Bronchial epithelial cell (primary cell): ENCODE results near the gene MED12L. TPM values are rescaled to one million over a fixed set of nuclear protein-coding genes. Genes with fewer than 3 reads are reported as not detected.
"Not testable (repeated sequence)": the region's sequence is repeated elsewhere in the genome, so short reads cannot be mapped to it uniquely, and the experiment has no call there.

Source experiments
- DNase-seq: peaks from one replicate; pipeline ENCODE4 v3.0.0-alpha.2; 2010; ENCODE audit warnings: low read depth
- FAIRE-seq: peaks from 2 replicates; lab custom pipeline; 2011; peaks lifted over from hg19 to GRCh38; lab: Jason Lieb, UNC
- H3K27me3 ChIP-seq: 2 replicates; pipeline ENCODE4 v1.5.1; 2011; ENCODE audit warnings: low read length; ENCODE audit not compliant: control insufficient read depth, insufficient read depth
- H3K36me3 ChIP-seq: 2 replicates; pipeline ENCODE4 v1.5.1; 2011; ENCODE audit warnings: low read length; ENCODE audit not compliant: control insufficient read depth, insufficient read depth
- H3K4me3 ChIP-seq: 2 replicates; pipeline ENCODE4 v1.5.1; 2011; ENCODE audit warnings: mild to moderate bottlenecking, low read depth, low read length, control low read depth
- total RNA-seq: library from RNA; depleted of rRNA; stranded (reverse); fragments of >200 nt; gene quantifications from 2 replicates; pipeline ENCODE4 v1.2.1, GENCODE V29; 2014
- TF ChIP-seq, protein P1 (sequence below): IDR thresholded peaks from 2 replicates; pipeline ENCODE4 v1.5.1; 2011; ENCODE audit warnings: mild to moderate bottlenecking, moderate library complexity, low read length, control low read depth, inconsistent platforms; ENCODE audit not compliant: insufficient read depth, severe bottlenecking

MED12L gene
- total RNA-seq, 1 donor from 2014 or later, result 0.26 TPM

DNA sequence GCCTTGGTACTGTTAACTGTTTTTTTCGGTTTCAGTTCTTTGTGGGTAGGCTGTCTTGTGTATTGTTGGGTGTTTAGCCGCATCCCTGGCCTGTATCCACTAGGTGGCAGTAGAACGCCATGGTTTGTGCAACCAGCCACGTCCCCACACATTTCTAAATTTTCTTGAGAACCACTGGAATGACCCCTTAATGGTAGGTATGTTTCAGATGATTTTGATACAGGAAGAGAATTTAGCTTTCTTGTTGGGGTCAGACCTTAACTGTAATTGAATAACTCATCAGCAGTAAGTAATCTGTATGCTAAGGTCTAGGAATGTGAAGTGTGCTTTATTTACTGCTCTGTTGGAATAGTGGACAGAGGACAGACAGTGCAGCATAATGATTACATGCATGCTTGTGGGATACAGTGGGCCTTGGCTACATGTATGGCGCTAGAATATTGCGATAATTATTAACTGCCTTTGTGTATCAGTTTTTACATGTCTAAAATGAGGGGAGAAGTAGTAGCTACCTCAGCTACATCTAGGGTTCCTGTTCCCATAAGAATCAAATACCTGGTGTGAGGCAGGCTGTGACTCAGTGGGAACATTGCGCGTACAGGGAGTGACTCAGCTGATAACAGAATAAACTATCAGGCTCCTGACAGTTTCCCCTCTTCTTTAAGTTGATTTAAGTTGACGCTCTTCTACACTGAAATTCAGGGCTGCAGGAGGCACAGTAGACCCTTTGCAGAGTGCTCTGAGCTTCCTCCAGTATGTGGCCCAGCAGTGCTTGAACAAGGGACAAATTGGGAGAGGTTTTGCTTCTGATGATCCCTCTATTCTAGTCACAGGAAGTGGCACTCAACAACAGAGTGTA, 142.6 kb downstream of the MED12L start:
- FAIRE-seq (no peak), DNase-seq (peak; percentile 93)
- H3K4me3 ChIP-seq, result no peak overlapping the region
- no peaks in the 10 kb centered on the region for H3K36me3 ChIP-seq
- H3K27me3 ChIP-seq, result no peaks in the 10 kb centered on the region
- TF ChIP-seq, protein P1, sequence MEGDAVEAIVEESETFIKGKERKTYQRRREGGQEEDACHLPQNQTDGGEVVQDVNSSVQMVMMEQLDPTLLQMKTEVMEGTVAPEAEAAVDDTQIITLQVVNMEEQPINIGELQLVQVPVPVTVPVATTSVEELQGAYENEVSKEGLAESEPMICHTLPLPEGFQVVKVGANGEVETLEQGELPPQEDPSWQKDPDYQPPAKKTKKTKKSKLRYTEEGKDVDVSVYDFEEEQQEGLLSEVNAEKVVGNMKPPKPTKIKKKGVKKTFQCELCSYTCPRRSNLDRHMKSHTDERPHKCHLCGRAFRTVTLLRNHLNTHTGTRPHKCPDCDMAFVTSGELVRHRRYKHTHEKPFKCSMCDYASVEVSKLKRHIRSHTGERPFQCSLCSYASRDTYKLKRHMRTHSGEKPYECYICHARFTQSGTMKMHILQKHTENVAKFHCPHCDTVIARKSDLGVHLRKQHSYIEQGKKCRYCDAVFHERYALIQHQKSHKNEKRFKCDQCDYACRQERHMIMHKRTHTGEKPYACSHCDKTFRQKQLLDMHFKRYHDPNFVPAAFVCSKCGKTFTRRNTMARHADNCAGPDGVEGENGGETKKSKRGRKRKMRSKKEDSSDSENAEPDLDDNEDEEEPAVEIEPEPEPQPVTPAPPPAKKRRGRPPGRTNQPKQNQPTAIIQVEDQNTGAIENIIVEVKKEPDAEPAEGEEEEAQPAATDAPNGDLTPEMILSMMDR, result peak; percentile 88

DNA sequence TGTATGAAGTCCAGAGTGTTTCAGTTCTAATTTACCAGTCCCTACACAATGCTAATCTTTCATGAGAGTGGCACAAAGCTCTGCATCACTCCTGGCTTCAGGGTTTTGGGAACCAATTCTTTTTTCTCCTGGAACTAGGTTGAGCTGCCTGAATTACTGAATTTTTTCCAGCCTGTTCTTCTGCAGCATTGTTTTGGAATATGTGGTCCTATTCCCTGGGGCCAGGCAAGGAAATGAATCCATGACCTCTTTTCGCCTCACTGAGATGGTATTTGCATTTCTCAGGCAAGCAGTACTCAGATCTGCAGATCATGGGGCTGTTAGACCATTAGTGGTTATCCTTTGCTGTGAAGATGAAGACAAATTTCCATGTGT, 143.2 kb downstream of the MED12L start:
- TF ChIP-seq, protein P1, result no peak
- FAIRE-seq (no peak), DNase-seq (peak; percentile 50)
- Histone ChIP-seq H3K27me3 (no peaks in the 10 kb centered on the region), H3K4me3 (no peak overlapping the region), H3K36me3 (no peaks in the 10 kb centered on the region)

DNA sequence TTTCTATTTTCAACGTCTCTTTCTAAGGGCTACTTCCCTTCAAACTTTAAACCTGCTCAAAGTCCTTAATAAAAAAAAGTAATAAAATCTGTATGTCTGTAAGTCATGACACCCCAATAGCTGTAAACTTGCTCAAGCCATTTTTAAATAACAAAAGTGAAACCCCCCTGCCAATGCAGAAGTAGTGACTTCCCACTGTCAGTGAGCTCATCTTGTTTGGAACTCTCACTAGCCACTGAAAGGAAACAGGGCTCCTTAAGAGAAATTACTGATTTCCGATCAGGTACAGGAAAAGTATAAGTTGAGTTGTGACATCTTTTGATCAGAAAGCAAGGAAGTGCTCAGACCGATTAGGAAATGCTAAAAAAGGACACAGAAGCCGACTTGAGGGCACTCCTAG, 145.2 kb downstream of the MED12L start:
- TF ChIP-seq, protein P1, result no peak
- FAIRE-seq (no peak), DNase-seq (no peak)

DNA sequence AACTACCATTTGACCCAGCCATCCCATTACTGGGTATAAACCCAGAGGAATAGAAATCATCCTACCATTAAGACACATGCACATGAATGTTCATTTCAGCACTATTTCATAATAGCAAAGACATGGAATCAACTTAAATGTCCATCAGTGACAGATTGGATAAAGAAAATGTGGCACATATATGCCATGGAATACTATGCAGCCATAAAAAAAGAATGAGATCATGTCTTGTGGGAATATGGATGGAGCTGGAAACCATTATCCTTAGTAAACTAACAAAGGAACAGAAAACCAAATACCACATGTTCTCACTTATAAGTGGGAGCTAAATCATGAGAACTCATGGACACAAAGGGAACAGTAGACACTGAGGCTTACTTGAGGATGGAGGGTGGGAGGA, 146.9 kb downstream of the MED12L start:
- not testable (repeated sequence) for H3K36me3 ChIP-seq, FAIRE-seq, H3K4me3 ChIP-seq, H3K27me3 ChIP-seq, DNase-seq

More for the DNA sequence above, 145.2 kb downstream of the MED12L start:
- no peaks in the 10 kb centered on the region for H3K27me3 ChIP-seq
- H3K36me3 ChIP-seq, result no peaks in the 10 kb centered on the region
- H3K4me3 ChIP-seq, result no peak overlapping the region

DNA sequence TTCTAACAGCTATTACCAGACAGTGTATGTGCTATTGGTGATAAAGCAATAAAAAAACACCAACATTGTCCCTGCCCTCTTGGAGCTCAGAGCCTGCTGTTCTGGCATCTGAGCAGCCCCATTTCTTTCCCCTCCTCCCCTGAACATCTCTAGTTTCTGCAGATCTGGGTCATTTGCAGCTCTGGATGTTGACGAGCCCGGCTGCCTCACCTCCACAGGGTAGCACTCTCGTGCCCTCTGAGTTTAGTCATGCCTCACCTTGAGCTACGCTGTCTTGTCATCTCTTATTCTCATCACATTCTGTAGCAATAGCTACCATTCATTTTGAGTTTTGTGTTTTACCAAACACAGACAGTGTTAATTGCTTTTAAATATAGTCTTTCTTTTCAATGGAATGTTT, 147.5 kb downstream of the MED12L start:
- FAIRE-seq (no peak), DNase-seq (no peak)
- TF ChIP-seq, protein P1, result no peak
- no peaks in the 10 kb centered on the region for H3K36me3 ChIP-seq
- no peak overlapping the region for H3K4me3 ChIP-seq
- no peaks in the 10 kb centered on the region for H3K27me3 ChIP-seq

DNA sequence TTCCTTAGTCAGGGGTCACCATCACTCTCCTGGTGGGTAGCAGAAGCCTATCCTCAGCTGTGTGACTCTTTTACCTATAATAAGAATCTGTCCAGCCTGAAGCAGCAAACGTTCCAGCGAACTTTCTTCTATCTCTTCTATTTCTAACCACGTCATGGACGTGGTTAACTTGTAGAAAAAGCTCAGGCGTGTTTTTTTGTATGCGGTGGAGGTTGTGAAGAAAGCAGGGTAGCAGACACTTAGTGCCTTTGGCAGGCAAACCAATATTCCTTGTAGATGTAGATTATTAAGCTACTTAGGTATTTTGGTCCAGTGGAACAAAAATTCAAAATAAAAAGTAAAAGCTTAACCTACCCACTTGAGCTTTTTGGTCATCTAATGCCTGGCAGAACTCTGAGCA, 149.4 kb downstream of the MED12L start:
- FAIRE-seq (no peak), DNase-seq (no peak)
- Histone ChIP-seq H3K27me3 (no peaks in the 10 kb centered on the region), H3K36me3 (no peaks in the 10 kb centered on the region), H3K4me3 (no peak overlapping the region)
- TF ChIP-seq, protein P1, result no peak
